LNCAP (cell line): Measurements from ENCODE around the gene GRID1.

Experiments
- TF ChIP-seq, protein P1 (sequence below): fragments of 450-650 bp; IDR thresholded peaks from 2 replicates; pipeline ENCODE4 v1.5.1; 2017; ENCODE audit warnings: mild to moderate bottlenecking

Gene GRID1

DNA sequence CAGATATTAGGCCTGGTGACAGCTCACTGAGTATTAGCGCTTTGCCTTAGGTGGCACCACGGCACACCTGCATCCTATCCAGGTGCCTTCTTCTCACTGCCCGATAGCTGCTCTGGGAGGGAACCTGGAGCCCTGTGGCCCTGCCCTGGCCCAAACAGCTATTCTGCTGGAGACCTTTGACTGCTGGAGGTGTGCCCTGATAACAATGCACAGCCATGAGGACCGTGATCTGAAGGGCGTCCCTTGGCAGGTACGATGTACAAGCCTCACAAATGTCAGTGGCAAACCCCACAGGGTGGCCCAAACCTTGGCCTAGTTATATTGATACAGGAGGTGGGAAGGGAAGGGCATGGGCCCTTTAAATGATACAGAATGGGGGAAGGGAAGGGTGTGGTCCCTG lies 259.5 kb downstream of the GRID1 start:
- TF ChIP-seq, protein P1, sequence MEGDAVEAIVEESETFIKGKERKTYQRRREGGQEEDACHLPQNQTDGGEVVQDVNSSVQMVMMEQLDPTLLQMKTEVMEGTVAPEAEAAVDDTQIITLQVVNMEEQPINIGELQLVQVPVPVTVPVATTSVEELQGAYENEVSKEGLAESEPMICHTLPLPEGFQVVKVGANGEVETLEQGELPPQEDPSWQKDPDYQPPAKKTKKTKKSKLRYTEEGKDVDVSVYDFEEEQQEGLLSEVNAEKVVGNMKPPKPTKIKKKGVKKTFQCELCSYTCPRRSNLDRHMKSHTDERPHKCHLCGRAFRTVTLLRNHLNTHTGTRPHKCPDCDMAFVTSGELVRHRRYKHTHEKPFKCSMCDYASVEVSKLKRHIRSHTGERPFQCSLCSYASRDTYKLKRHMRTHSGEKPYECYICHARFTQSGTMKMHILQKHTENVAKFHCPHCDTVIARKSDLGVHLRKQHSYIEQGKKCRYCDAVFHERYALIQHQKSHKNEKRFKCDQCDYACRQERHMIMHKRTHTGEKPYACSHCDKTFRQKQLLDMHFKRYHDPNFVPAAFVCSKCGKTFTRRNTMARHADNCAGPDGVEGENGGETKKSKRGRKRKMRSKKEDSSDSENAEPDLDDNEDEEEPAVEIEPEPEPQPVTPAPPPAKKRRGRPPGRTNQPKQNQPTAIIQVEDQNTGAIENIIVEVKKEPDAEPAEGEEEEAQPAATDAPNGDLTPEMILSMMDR: no peak

DNA sequence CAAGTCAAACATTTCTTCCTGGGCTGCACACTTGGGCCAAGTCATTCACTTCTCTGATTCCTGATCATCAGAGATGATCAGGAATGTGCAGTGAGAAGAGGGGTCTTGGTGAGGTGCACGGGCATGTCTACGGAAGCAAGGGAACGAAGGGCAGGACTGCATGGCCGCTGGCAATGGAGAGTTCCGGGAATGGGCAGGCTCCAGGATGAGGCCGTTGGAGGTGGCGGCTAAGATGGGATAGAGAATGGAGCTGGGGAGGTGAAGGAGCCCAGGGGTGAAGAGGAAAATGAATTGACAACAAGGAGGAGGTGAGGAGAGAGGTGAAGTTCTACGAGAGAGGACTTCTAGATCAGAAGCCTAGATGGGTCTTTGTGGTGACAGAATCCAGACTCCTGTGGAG lies 260.0 kb downstream of the GRID1 start:
- TF ChIP-seq, protein P1: no peak

DNA sequence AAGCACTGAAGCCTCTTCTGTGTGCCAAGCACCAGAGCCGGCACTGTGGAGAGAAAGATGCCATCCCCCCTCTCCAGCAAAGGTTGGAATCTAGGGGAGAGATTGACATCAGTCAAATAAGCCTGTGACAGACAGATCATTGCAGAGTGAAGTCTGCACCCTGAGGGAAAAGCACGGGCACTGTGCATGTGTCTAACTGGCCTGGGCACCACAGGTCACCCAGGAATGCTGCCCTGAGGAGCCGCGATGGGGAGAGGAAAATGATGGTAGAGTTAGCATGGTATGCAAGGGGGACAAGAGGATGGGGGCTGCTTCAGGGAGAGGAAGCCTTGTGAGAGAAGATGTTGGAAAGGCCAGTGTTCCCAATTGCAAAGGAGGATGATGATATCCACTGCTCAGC lies 261.0 kb downstream of the GRID1 start:
- TF ChIP-seq, protein P1: no peak

DNA sequence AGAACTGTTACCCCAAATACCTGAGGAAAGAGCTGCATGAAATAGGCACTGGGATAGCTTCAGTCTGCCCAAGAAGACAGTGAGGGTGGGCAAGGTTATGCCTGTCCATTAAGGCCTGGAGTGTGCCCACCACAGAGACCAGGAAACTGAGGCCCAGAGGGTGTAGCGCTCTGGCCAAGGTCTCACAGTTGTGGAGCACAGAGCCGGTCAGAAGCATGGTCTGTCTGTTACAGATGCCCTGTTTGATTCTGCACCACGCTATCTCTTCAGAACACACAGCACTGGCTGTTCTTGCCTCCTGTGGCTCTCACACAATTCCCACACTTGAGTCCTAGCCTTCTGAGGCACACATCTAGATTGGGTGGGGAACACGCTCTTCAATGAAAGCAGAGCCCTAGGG lies 261.4 kb downstream of the GRID1 start:
- TF ChIP-seq, protein P1: no peak

DNA sequence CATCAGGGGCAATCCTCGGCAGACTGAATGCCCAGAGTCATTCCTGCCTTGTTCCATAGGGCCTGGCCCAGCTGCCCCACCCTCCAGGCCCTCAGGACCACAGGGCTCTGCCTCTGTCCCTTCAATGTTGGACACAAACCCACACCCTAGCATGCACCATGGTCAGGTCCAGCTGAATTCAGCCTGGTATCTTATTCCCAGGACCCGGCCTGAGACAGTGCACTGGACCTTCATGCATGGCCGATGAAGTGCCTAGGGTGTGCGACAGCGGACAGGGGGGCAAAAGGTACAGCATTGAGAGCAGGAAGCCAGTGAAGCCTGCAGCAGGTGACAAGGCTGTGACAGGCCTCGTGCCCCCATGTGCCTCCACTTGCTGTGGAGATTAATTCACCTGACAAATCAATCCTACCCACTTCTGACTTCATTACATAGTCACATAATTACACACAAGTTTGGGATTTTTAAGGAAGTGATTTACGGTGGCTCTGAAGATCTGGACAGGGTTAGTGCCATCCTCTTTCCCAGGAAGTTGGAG lies 261.9 kb downstream of the GRID1 start:
- TF ChIP-seq, protein P1: no peak

DNA sequence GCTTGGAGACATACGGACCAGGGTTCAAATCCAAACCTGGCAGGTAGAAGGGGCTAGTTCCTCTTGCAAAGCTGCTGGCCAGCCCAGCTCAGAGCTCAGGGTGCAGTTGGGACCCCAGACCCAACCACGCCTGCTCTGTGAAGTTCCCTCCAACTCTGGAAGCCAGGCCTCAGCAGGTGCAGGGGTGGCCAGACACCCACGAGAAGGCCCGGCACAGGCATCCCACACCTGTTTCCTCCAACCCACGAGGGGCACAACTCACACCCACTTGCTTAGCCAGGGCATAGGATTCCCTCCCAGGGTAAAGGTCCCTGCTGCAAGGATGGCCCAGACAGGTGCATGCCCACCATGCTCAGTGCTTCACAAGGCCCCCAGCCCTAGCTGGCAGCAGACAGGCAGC lies 262.4 kb downstream of the GRID1 start:
- TF ChIP-seq, protein P1: no peak

DNA sequence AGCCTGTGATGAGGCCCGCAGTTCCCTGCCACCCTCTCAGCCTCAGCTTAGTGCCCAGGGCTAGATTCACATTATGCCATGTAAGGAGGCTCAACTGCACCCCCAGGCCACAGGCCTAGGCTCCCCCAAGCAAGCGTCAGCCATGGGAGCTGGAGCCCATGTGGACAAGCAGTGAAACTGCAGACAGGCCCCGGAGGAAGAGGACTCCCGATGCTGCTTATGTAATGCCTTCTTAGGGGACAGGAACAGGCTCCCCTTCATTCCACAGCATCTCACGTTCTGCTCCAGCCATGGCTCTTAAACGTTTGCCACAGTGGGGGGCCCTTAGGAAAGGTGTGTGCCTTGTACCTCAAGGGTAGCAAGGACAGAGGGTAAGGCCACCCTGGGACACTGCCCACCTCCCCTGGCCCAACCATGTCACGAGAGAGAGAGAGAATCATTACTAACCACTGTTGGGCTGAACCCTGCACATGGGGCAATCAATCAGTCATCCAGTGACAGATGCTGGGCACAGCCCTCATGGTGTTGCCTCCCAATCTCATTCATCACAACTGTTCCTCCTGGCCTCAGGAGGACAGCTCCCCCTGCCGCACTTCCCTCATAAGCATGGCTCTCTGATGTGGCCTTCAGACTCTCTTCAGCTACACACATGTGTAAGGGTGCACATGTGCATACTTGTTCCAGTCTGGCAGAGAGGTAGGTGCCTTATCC lies 263.0 kb downstream of the GRID1 start:
- TF ChIP-seq, protein P1: no peak
